Lung (tissue), 12 donors: Measurements from ENCODE around the gene KCP. TPM values are rescaled to one million over a fixed set of nuclear protein-coding genes. Genes with fewer than 3 reads are reported as not detected.

Experiments used
- ATAC-seq: fragments of 200-7000 bp; cut with Tn5 transposase; one replicate; pipeline ENCODE4 v1.9.1; 2020; ENCODE audit warnings: moderate number of reproducible peaks; ENCODE audit not compliant: insufficient read depth, low FRiP score
- DNase-seq, 3 donors: peaks; one replicate each; pipeline ENCODE4 v3.0.0-alpha.2; 2013 to 2017
- H3K27ac ChIP-seq, 2 donors: one replicate each; pipeline ENCODE4 v1.5.1; 2013; ENCODE audit warnings: mild to moderate bottlenecking in 2 of 2, moderate library complexity in 2 of 2, control low read depth in 1 of 2, inconsistent platforms in 1 of 2, low read depth in 1 of 2, low read length in 1 of 2
- H3K27me3 ChIP-seq, 3 donors: one replicate each; pipeline ENCODE4 v1.5.1; 2013; ENCODE audit warnings: low read length in 2 of 3; ENCODE audit not compliant: control insufficient read depth in 3 of 3, insufficient read depth in 3 of 3
- H3K36me3 ChIP-seq, 4 donors: one replicate each; pipeline ENCODE4 v1.5.1; 2013; ENCODE audit warnings: low read length in 4 of 4, mild to moderate bottlenecking in 1 of 4, moderate library complexity in 1 of 4; ENCODE audit not compliant: control insufficient read depth in 4 of 4, insufficient read depth in 4 of 4
- H3K4me1 ChIP-seq, 5 donors: one replicate each; pipeline ENCODE4 v1.5.1; 2013; ENCODE audit warnings: low read length in 5 of 5, mild to moderate bottlenecking in 2 of 5, moderate library complexity in 1 of 5; ENCODE audit not compliant: control insufficient read depth in 5 of 5, insufficient read depth in 5 of 5
- H3K4me3 ChIP-seq: one replicate; pipeline ENCODE4 v1.5.1; 2013; ENCODE audit warnings: mild to moderate bottlenecking, control low read depth, moderate library complexity
- H3K9ac ChIP-seq, 2 donors: one replicate each; pipeline ENCODE4 v1.5.1; 2013; ENCODE audit warnings: low read length in 2 of 2, control low read depth in 1 of 2; ENCODE audit not compliant: insufficient read depth in 1 of 2
- H3K9me3 ChIP-seq, 4 donors: one replicate each; pipeline ENCODE4 v1.5.1; 2013; ENCODE audit warnings: low read length in 3 of 4, mild to moderate bottlenecking in 1 of 4, moderate library complexity in 1 of 4; ENCODE audit not compliant: control insufficient read depth in 4 of 4, insufficient read depth in 3 of 4
- WGBS, 2 donors: extraction: QIAGEN DNeasy Blood & Tissue Kit; methylation state at CpG; one replicate each; pipeline ENCODE4 v1.1.7; 2013; 5-methylcytosine and 5-hydroxymethylcytosine counted together
- polyA plus RNA-seq, 2 donors: library from polyadenylated mRNA; stranded (reverse); fragments of 200-250 nt; gene quantifications; one replicate each; pipeline ENCODE4 v1.2.1, GENCODE V29; 2013
- total RNA-seq, 2 donors: library from RNA; depleted of rRNA in 1 of 2; stranded (reverse); fragments of >200 nt in 1 of 2; gene quantifications; one replicate each; pipeline ENCODE4 v1.2.1, GENCODE V29; 2014 to 2021
- TF ChIP-seq, protein P1 (sequence below): IDR thresholded peaks from 2 replicates; pipeline ENCODE4 v1.5.1; 2012; ENCODE audit warnings: mild to moderate bottlenecking; ENCODE audit errors: control extremely low read depth, extremely low read depth
- donor health status: control.
- donor health status: control.
- donor health status: Bipolar disorder and iron deficiency.
- donor health status: healthy.
- donor health status: DM: yes; HTN: yes; CAD: no.

KCP gene
- total and polyA plus RNA-seq, 4 donors: 0.22 to 3.9 (median 0.56) TPM

DNA sequence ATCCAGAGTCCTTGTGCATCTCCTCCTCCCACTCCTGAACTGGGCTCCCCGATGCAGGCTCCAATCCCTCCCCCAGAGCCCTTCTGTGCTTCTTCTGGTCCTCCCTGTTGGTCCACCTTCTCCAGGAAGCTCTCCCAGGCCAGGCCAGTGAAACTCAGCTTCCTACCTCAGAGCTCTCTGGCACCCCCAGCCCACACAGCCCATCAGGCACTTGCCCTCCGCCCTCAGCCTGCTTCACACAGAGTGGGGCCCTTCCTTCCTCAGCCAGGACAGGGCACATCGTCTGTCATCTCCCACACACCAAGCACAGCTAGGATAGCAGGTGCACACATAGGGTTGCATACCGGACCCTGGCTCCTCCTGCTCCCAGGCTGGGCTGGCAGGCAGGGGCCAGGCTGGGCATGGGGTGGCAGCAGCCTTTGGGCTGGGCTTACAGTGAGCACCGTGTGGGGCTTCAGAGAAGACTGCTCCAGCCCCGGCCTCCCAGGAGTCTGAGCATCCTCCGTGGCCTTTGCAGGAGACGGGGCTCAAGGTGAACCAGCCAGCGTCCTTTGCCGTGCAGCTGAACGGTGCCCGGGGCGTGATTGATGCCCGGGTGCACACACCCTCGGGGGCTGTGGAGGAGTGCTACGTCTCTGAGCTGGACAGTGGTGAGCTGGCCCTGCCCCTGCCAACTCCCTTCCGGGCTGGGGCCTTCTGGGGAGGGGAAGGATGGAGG is 54.3 kb downstream of the KCP start:
- H3K9ac ChIP-seq: no peak overlapping the region
- no peak overlapping the region for H3K27ac ChIP-seq
- peaks cover 0 to 26% (median 6%) of the 10 kb centered on the region in 4 donors for H3K36me3 ChIP-seq
- no peaks in the 10 kb centered on the region for H3K9me3 ChIP-seq
- no peak for ATAC-seq
- H3K4me1 ChIP-seq: no peaks in the 10 kb centered on the region
- TF ChIP-seq, protein P1, sequence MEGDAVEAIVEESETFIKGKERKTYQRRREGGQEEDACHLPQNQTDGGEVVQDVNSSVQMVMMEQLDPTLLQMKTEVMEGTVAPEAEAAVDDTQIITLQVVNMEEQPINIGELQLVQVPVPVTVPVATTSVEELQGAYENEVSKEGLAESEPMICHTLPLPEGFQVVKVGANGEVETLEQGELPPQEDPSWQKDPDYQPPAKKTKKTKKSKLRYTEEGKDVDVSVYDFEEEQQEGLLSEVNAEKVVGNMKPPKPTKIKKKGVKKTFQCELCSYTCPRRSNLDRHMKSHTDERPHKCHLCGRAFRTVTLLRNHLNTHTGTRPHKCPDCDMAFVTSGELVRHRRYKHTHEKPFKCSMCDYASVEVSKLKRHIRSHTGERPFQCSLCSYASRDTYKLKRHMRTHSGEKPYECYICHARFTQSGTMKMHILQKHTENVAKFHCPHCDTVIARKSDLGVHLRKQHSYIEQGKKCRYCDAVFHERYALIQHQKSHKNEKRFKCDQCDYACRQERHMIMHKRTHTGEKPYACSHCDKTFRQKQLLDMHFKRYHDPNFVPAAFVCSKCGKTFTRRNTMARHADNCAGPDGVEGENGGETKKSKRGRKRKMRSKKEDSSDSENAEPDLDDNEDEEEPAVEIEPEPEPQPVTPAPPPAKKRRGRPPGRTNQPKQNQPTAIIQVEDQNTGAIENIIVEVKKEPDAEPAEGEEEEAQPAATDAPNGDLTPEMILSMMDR: no peak
- DNase-seq: no peak
- no peaks in the 10 kb centered on the region for H3K27me3 ChIP-seq
- 88 to 95% methylated on average over 17 of the region's 17 CpGs for WGBS, 2 donors
- no peak overlapping the region for H3K4me3 ChIP-seq

GRCh38 chr7:128855559-128855958 is 55.0 kb downstream of the KCP start:
- no peak overlapping the region for H3K4me3 ChIP-seq
- H3K4me1 ChIP-seq: no peaks in the 10 kb centered on the region
- H3K9me3 ChIP-seq: no peaks in the 10 kb centered on the region
- H3K36me3 ChIP-seq: peaks cover 0 to 26% (median 7%) of the 10 kb centered on the region in 4 donors
- WGBS, 2 donors: 87 to 92% methylated on average over 3 of the region's 3 CpGs
- no peak overlapping the region for H3K9ac ChIP-seq
- H3K27me3 ChIP-seq: no peaks in the 10 kb centered on the region
- DNase-seq (no peak), ATAC-seq (no peak)
- TF ChIP-seq, protein P1: no peak
- no peak overlapping the region for H3K27ac ChIP-seq

- no peak overlapping the region for H3K4me3 ChIP-seq
- DNase-seq: no peak
- H3K9me3 ChIP-seq: no peaks in the 10 kb centered on the region
- no peak overlapping the region for H3K9ac ChIP-seq
- TF ChIP-seq, protein P1: no peak
- no peaks in the 10 kb centered on the region for H3K4me1 ChIP-seq
- no peak overlapping the region for H3K27ac ChIP-seq
- WGBS, 2 donors: 88 to 89% methylated on average over 21 of the region's 21 CpGs
- no peak for ATAC-seq
- H3K27me3 ChIP-seq: no peaks in the 10 kb centered on the region
- H3K36me3 ChIP-seq: peaks cover 0 to 31% (median 9%) of the 10 kb centered on the region in 4 donors
These were observed 56.1 kb downstream of the KCP start for GRCh38 chr7:128854396-128854795.
